Tibial nerve (tissue), 4 donors: Measurements from ENCODE around the gene SMIM38.

ENCODE experiments used
- EP300 ChIP-seq, 2 donors: sonication (generic); formaldehyde crosslinking; IDR thresholded peaks; one replicate each; pipeline ENCODE4 v1.6.1; 2017; ENCODE audit warnings: antibody characterized with exemption in 2 of 2, mild to moderate bottlenecking in 1 of 2
- TF ChIP-seq, protein P1 (sequence below), 5 experiments: fragments of 200-600 bp in 3 of 5; fragments of 450-650 bp in 2 of 5; sonication (generic) in 3 of 5; IDR thresholded peaks; one replicate each; pipeline ENCODE4 v1.5.1; 2016 to 2019; ENCODE audit warnings: antibody characterized with exemption in 5 of 5, mild to moderate bottlenecking in 3 of 5, moderate library complexity in 2 of 5

DNA sequence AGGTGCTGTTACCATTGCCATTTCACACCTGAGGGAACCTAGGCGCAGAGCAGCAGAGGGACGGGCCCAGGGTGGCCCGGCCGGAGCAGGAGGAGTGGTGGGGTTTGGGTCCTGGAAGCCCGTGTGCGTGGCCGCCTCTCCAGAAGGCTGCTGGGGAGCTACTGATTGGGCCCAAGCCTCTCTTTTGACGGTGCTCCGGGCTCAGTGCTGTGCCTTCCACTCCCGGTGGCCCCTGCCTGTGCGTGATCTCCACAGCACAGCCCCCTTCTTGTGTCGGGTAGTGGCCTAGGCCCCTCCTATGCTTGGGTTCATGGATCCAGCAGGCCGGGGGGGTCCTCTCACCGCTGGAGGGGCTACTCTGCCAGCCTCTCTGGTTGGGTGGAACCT is 41.0 kb downstream of the SMIM38 start:
- TF ChIP-seq, protein P1, sequence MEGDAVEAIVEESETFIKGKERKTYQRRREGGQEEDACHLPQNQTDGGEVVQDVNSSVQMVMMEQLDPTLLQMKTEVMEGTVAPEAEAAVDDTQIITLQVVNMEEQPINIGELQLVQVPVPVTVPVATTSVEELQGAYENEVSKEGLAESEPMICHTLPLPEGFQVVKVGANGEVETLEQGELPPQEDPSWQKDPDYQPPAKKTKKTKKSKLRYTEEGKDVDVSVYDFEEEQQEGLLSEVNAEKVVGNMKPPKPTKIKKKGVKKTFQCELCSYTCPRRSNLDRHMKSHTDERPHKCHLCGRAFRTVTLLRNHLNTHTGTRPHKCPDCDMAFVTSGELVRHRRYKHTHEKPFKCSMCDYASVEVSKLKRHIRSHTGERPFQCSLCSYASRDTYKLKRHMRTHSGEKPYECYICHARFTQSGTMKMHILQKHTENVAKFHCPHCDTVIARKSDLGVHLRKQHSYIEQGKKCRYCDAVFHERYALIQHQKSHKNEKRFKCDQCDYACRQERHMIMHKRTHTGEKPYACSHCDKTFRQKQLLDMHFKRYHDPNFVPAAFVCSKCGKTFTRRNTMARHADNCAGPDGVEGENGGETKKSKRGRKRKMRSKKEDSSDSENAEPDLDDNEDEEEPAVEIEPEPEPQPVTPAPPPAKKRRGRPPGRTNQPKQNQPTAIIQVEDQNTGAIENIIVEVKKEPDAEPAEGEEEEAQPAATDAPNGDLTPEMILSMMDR (IDR thresholded peaks at IDR 0.05): no peak
- TF ChIP-seq EP300 (IDR thresholded peaks at IDR 0.05): no peak
